Esophagus squamous epithelium (tissue), 5 donors: ENCODE data around the gene IKZF1. TPM values are rescaled to one million over a fixed set of nuclear protein-coding genes. Genes with fewer than 3 reads are reported as not detected.
A peak's percentile ranks its signal among the peaks of the same experiment; 100 is the strongest.

Source experiments
- DNase-seq: peaks from one replicate; lab custom pipeline; 2025; lab: John Stamatoyannopoulos, UW
- H3K27ac ChIP-seq, 4 donors: fragments of 200-600 bp; sonication (generic); one replicate each; pipeline ENCODE4 v1.5.1; 2016 to 2019; ENCODE audit warnings: mild to moderate bottlenecking in 1 of 4
- H3K27me3 ChIP-seq, 4 donors: fragments of 200-600 bp; sonication (generic); 1 replicate in 3 of 4; 2 replicates in 1 of 4; pipeline versions ENCODE4 v1.5.1 to v1.6.0; 2017 to 2021; ENCODE audit warnings: antibody characterized with exemption in 1 of 4
- H3K36me3 ChIP-seq, 3 donors: fragments of 200-600 bp; sonication (generic); one replicate each; pipeline ENCODE4 v1.5.1; 2016 to 2019
- H3K4me1 ChIP-seq, 3 donors: fragments of 200-600 bp; sonication (generic); one replicate each; pipeline ENCODE4 v1.5.1; 2017 to 2019
- H3K4me3 ChIP-seq, 4 donors: fragments of 200-600 bp; sonication (generic); 1 replicate in 3 of 4; 2 replicates in 1 of 4; pipeline ENCODE4 v1.5.1; 2016 to 2019; ENCODE audit warnings: mild to moderate bottlenecking in 2 of 4, moderate library complexity in 1 of 4
- H3K9me3 ChIP-seq, 3 donors: fragments of 200-600 bp; sonication (generic); one replicate each; pipeline ENCODE4 v1.5.1; 2016 to 2019
- POLR2A ChIP-seq, 4 donors: fragments of 450-650 bp; IDR thresholded peaks; one replicate each; pipeline ENCODE4 v1.6.1; 2017; ENCODE audit warnings: antibody characterized with exemption in 4 of 4, mild to moderate bottlenecking in 4 of 4, moderate library complexity in 3 of 4
- WGBS, 2 donors: methylation state at CpG; one replicate each; pipeline ENCODE4 v1.1.5; 2018; 5-methylcytosine and 5-hydroxymethylcytosine counted together
- intact Hi-C: fragments of 100-400 bp; cut with DNase I; formaldehyde crosslinking; loops from one replicate; pipeline ENCODE4 v1.15.0; 2022
- total RNA-seq, 4 donors: library from RNA; depleted of rRNA; stranded (reverse); fragments of >200 nt; gene quantifications; one replicate each; pipeline ENCODE4 v1.1.0, GENCODE V29; 2016
- TF ChIP-seq, protein P1 (sequence below), 6 experiments: fragments of 450-650 bp in 4 of 6; fragments of 200-600 bp in 2 of 6; sonication (generic) in 2 of 6; IDR thresholded peaks; one replicate each; pipeline ENCODE4 v1.5.1; 2016 to 2019; ENCODE audit warnings: antibody characterized with exemption in 6 of 6, mild to moderate bottlenecking in 4 of 6, moderate library complexity in 4 of 6
- donor health status: DM: yes; HTN: yes; CAD: no.

The IKZF1 gene
- total RNA-seq, 4 donors from 2014 or later = 4.9 to 29.6 (median 8.4) TPM

DNA sequence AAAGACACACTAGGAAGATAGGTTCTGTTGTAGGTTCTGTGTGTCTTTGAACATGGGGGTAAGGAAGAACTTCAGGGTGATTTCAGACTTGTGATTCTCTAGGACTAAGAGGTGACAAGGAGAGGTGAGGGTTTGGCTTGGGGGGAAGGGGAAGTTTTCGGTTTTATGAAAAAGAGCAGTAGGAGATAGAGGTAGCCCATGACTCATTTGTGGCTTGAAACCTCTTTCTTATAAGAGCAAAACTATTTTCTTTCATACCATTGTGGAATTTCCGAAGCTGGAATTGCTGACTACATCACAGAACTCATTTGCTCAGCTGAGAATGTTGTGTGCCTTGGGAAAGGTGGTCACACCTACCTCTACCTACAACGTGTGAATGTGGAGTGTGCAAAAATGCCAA is 39.6 kb upstream of the IKZF1 start:
- Histone ChIP-seq H3K27me3 (no peaks in the 10 kb centered on the region), H3K9me3 (no peaks in the 10 kb centered on the region), H3K36me3 (no peaks in the 10 kb centered on the region), H3K27ac (peak overlapping the region in 1 of 4 donors; percentile 33), H3K4me1 (peaks cover 0 to 29% (median 11%) of the 10 kb centered on the region in 3 donors), H3K4me3 (no peak overlapping the region)
- WGBS, 2 donors = 38 to 64% methylated on average over 2 to 3 of the region's 3 CpGs
- intact Hi-C loops = no loop called here
- TF ChIP-seq POLR2A (IDR thresholded peaks at IDR 0.05) = no peak
- TF ChIP-seq, protein P1, sequence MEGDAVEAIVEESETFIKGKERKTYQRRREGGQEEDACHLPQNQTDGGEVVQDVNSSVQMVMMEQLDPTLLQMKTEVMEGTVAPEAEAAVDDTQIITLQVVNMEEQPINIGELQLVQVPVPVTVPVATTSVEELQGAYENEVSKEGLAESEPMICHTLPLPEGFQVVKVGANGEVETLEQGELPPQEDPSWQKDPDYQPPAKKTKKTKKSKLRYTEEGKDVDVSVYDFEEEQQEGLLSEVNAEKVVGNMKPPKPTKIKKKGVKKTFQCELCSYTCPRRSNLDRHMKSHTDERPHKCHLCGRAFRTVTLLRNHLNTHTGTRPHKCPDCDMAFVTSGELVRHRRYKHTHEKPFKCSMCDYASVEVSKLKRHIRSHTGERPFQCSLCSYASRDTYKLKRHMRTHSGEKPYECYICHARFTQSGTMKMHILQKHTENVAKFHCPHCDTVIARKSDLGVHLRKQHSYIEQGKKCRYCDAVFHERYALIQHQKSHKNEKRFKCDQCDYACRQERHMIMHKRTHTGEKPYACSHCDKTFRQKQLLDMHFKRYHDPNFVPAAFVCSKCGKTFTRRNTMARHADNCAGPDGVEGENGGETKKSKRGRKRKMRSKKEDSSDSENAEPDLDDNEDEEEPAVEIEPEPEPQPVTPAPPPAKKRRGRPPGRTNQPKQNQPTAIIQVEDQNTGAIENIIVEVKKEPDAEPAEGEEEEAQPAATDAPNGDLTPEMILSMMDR (IDR thresholded peaks at IDR 0.05) = no peak
- DNase-seq = no peak

DNA sequence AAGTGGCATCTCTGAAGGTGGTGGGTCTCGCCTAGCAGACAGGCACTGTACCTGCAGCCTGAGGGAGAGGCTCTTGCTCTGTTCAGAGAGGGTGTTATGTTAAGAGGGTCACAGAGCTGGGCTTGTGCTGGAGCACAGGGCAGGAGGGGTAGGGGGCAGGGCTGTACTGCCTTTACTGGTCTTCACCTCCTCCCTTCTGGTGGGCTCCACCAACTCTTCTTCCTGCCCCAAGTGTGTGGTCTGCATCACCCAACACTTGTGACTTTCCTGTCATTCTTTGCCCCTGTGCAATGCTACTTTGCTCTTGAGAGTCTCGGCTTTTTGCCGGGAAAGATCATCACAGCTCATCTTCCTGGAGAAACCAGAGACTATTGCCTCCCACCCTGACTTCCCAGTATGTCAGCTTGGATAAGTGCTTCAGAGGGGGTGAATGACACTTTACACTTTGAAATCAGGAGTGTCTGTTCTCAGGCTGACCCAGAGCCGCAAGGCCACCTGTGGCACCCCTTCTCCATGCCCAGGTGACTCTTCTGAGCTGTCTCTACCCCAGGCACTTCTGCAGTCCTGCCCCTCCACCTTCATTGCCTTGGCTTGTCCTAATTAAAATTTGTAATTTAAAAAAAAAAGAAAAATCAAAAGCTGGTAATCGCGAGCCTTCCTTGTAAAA is 38.4 kb upstream of the IKZF1 start:
- H3K4me3 ChIP-seq = no peak overlapping the region
- DNase-seq = no peak
- no peaks in the 10 kb centered on the region for H3K27me3 ChIP-seq
- H3K27ac ChIP-seq = peak overlapping the region in 2 of 4 donors; percentile 17 to 39
- intact Hi-C loops = no loop called here
- 57 to 65% methylated on average over 6 of the region's 6 CpGs for WGBS, 2 donors
- no peaks in the 10 kb centered on the region for H3K9me3 ChIP-seq
- TF ChIP-seq POLR2A (IDR thresholded peaks at IDR 0.05) = no peak
- TF ChIP-seq, protein P1 (IDR thresholded peaks at IDR 0.05) = no peak
- H3K4me1 ChIP-seq = peaks cover 0 to 29% (median 11%) of the 10 kb centered on the region in 3 donors
- no peaks in the 10 kb centered on the region for H3K36me3 ChIP-seq

DNA sequence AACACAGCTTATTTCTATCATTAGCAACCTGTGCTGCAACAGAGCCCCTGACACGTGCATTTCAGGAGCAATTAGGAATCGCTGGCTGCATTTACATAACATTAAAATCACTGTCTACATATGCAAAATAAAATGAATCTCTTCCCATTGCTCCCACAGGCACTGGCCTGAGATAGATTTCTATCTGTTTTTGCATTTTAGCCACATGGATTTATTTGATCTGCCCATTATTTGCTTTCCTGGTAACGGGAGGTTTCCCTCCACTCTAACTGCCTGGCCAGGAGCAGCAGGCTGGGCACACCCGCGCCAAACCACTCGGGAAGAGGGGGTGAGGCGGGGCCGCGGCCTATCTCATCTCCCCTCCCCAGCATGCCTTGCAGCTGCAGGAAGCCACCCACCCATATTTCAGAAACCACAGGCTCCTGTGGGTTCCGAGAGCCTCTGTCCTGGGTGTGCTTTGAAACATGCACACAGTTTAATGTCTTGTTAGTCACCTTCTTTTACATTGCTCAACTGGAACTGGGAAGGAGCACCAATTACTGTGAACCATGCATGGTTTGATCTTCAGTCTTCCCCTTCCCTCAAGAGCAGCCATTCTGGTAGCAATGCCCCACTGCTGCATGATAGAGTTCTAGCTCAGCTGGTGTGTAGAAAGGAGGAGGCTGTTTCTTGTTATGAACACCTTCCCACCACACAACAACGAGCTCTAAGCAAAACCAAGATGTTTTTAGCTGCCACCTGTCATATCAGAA is 37.7 kb upstream of the IKZF1 start:
- Histone ChIP-seq H3K4me1 (peaks cover 0 to 29% (median 11%) of the 10 kb centered on the region in 3 donors), H3K27ac (peak overlapping the region in 2 of 4 donors; percentile 47 to 63), H3K36me3 (no peaks in the 10 kb centered on the region), H3K4me3 (no peak overlapping the region), H3K27me3 (no peaks in the 10 kb centered on the region), H3K9me3 (no peaks in the 10 kb centered on the region)
- TF ChIP-seq, protein P1 (IDR thresholded peaks at IDR 0.05) = no peak
- no peak for TF ChIP-seq POLR2A (IDR thresholded peaks at IDR 0.05)
- no peak for DNase-seq
- WGBS, 2 donors = 26 to 35% methylated on average over 10 to 11 of the region's 11 CpGs
- intact Hi-C loops = no loop called here

DNA sequence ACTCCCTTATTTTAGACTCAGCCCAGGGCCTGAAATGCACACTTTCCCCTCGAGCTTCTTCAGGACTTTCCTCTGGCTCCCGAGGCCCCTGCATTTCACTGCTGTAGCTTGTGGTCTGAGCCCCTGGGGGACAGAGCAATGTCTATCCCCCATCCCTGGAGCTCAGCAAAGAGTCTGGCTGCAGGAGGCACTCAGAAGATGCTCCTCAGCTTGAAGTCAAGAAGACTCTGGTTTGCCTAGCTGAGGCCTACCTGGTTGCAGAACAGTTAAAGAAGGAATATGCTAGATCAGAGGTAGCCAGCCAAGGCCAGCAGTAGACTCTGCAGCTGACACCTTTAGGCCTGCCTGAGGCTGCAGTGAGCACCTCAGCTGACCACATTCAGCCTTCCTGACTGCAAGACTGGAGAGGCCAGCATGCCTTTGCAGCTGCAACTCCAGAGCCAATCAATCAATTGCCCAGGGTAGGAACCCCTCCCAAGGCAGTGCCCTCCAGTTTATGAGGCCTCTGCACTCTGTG is 36.9 kb upstream of the IKZF1 start:
- DNase-seq = no peak
- intact Hi-C loops = no loop called here
- Histone ChIP-seq H3K9me3 (no peaks in the 10 kb centered on the region), H3K36me3 (no peaks in the 10 kb centered on the region), H3K27ac (peak overlapping the region in 2 of 4 donors; percentile 47 to 63), H3K4me3 (no peak overlapping the region), H3K4me1 (peaks cover 0 to 25% (median 11%) of the 10 kb centered on the region in 3 donors), H3K27me3 (no peaks in the 10 kb centered on the region)
- TF ChIP-seq POLR2A (IDR thresholded peaks at IDR 0.05) = no peak
- TF ChIP-seq, protein P1 (IDR thresholded peaks at IDR 0.05) = no peak
- WGBS, 2 donors = 34 to 51% methylated on average over 2 of the region's 2 CpGs

DNA sequence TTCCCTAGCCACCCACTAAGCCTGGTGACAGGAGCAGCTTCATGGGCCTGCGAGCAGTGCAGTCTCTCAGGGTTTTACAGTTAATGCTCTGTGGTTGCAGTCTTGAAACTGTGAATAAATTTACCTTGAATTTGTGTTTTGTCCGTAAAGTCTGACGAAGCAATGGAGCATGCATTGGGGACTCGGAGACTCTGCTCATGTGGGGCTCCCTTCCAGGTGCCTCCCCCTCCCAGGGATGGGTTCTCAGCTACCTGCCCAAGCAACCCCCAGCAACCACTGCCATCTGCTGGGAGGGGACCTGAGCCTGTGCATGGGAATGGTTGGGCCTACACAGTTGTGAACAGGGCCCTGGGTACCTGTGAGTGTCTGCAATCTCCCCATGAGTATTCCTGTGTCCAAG is 36.3 kb upstream of the IKZF1 start:
- Histone ChIP-seq H3K4me3 (no peak overlapping the region), H3K27me3 (no peaks in the 10 kb centered on the region), H3K27ac (peak overlapping the region in 2 of 4 donors; percentile 47 to 63), H3K4me1 (peaks cover 0 to 18% (median 11%) of the 10 kb centered on the region in 3 donors), H3K9me3 (no peaks in the 10 kb centered on the region), H3K36me3 (no peaks in the 10 kb centered on the region)
- intact Hi-C loops = no loop called here
- DNase-seq = no peak
- 76 to 88% methylated on average over 4 of the region's 4 CpGs for WGBS, 2 donors
- TF ChIP-seq, protein P1 (IDR thresholded peaks at IDR 0.05) = no peak
- TF ChIP-seq POLR2A (IDR thresholded peaks at IDR 0.05) = no peak
